Naive thymus-derived CD8-positive, alpha-beta T cell (primary cell): ENCODE measurements around the gene TGFA. TPM values are rescaled to one million over a fixed set of nuclear protein-coding genes. Genes with fewer than 3 reads are reported as not detected.

Source experiments
- ATAC-seq, 2 donors: fragments of 150-1000 bp; cut with Tn5 transposase in 1 of 2; sonication (Bioruptor Pico), chemical (Tn5 transposase) in 1 of 2; 1 replicate in 1 of 2; 2 replicates in 1 of 2; pipeline ENCODE4 v1.10.0; 2021; ENCODE audit warnings: mild to moderate bottlenecking in 2 of 2, moderate library complexity in 2 of 2
- POLR2A ChIA-PET: fragments of 350-600 bp; sonication (Branson Sonifier 250); formaldehyde crosslinking; loops from one replicate; lab custom pipeline; 2021; ENCODE audit warnings: antibody characterized with exemption; lab: Charles Lee
- DNase-seq, 10 donors: peaks; one replicate each; pipeline versions ENCODE4 v3.0.0 to v3.0.0-alpha.2; 2020 to 2022
- H3K27ac Mint-ChIP-seq, 10 donors: one replicate each; pipeline ENCODE4 v1.8.0; 2020 to 2022; ENCODE audit warnings: mild to moderate bottlenecking in 10 of 10, mixed read lengths in 10 of 10, moderate library complexity in 4 of 10, inconsistent platforms in 1 of 10
- H3K27me3 Mint-ChIP-seq, 5 donors: one replicate each; pipeline ENCODE4 v1.8.0; 2021 to 2022; ENCODE audit warnings: mixed read lengths in 5 of 5
- H3K36me3 Mint-ChIP-seq, 3 donors: one replicate each; pipeline ENCODE4 v1.8.0; 2020 to 2022; ENCODE audit warnings: mixed read lengths in 3 of 3, mild to moderate bottlenecking in 2 of 3, inconsistent platforms in 1 of 3
- H3K4me1 Mint-ChIP-seq, 4 donors: one replicate each; pipeline ENCODE4 v1.8.0; 2021 to 2022; ENCODE audit warnings: mixed read lengths in 4 of 4
- H3K4me3 Mint-ChIP-seq, 10 donors: one replicate each; pipeline ENCODE4 v1.8.0; 2020 to 2022; ENCODE audit warnings: mild to moderate bottlenecking in 10 of 10, mixed read lengths in 10 of 10, moderate library complexity in 6 of 10, inconsistent platforms in 1 of 10
- H3K9me3 Mint-ChIP-seq, 9 donors: one replicate each; pipeline ENCODE4 v1.8.0; 2020 to 2022; ENCODE audit warnings: mixed read lengths in 9 of 9, mild to moderate bottlenecking in 3 of 9, inconsistent platforms in 1 of 9, moderate library complexity in 1 of 9
- polyA plus RNA-seq, 3 donors: library from polyadenylated mRNA; unstranded; fragments of 300-500 nt; fragmentation: Illumina TruSeq; gene quantifications; one replicate each; pipeline ENCODE4 v1.2.3, GENCODE V29; 2021
- total RNA-seq, 8 experiments: library from RNA in 2 of 8; stranded (reverse) in 2 of 8; gene quantifications; one replicate each; pipeline ENCODE4 v1.2.3 and lab custom pipeline; 2021 to 2026

TGFA gene
- total and polyA plus RNA-seq, 5 experiments from 2014 or later: 0.61 to 1.5 (median 0.76) TPM

DNA sequence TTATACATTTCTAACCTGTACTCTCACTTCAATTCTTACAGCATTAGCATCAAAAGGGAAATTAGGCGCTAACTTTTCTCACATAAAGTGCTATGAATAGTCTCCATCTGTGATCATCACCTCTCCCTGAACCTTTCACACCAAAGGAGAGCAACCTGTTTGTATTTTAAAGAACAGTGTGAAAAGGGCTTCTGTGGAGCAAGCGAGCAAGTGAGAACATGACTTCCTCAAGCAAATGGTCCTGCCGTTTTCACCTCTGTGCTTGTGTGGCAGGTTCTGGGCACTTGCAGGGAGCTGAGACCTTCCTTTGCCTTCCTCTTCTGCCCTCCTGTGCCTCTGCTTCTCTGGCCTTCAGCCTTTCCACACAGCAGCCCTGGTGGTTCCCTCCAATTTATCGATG is 51.9 kb downstream of the TGFA start:
- no peak overlapping the region for H3K4me3 Mint-ChIP-seq

DNA sequence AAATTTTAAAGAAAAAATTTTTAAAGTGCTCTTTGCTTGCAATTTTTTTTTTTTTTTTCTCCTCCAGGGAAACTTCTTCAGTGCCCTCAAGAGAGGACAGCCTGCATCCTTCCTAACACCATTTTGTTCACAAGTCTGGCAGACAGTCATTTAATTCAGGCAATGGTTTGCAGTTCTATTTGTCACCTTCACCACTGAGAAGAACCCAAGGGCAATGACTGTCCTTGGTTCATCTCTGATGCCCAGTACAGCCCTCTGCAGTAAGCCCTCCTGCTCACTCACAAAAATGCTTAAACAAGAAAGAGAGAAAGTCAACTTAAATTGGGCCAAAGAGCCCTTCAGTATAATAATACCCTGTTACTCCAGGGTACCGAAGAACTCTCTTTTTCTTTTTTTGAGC is 52.4 kb downstream of the TGFA start:
- no peak overlapping the region for H3K4me3 Mint-ChIP-seq
- DNase-seq (no peak), ATAC-seq (no peak)
- H3K27ac Mint-ChIP-seq: no peak overlapping the region
- POLR2A ChIA-PET: no interaction called here
- H3K36me3 Mint-ChIP-seq: peaks cover 0 to 3% (median 0%) of the 10 kb centered on the region in 3 donors
- peaks cover 0 to 4% (median 2%) of the 10 kb centered on the region in 5 donors for H3K27me3 Mint-ChIP-seq
- H3K9me3 Mint-ChIP-seq: no peaks in the 10 kb centered on the region
- peaks cover 0 to 7% (median 0%) of the 10 kb centered on the region in 4 donors for H3K4me1 Mint-ChIP-seq

More for the DNA sequence above, 51.9 kb downstream of the TGFA start:
- ATAC-seq (no peak), DNase-seq (no peak)
- Mint-ChIP-seq H3K27me3 (peaks cover 0 to 2% (median 2%) of the 10 kb centered on the region in 5 donors), H3K4me1 (peaks cover 0 to 7% (median 0%) of the 10 kb centered on the region in 4 donors), H3K27ac (peak overlapping the region in 2 of 10 donors; percentile 29 to 66), H3K36me3 (peaks cover 0 to 3% (median 0%) of the 10 kb centered on the region in 3 donors), H3K9me3 (no peaks in the 10 kb centered on the region)
- POLR2A ChIA-PET: no interaction called here

DNA sequence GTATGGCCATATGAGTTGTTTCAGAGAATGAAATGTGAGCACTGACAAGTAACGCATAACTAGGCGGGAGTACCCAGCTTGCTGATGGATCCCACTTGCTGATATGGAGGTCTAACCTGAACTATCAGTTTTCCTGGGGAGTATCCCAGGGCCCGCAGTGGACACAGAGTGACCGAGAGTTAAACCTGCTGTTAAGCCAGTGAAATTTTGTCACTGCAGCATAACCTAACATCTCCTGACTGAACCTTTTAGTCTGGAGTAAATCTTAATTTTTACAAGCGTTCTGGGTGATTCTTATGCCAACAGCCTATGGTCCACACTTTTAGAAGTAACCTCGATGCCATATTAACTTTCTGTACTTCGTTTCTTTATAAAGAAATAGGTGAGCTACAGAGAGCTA is 54.4 kb downstream of the TGFA start:
- no peak overlapping the region for H3K27ac Mint-ChIP-seq
- peaks cover 0 to 4% (median 2%) of the 10 kb centered on the region in 5 donors for H3K27me3 Mint-ChIP-seq
- no peak for DNase-seq
- POLR2A ChIA-PET: no interaction called here
- ATAC-seq: no peak
- peaks cover 0 to 2% (median 0%) of the 10 kb centered on the region in 4 donors for H3K4me1 Mint-ChIP-seq
- H3K9me3 Mint-ChIP-seq: no peaks in the 10 kb centered on the region
- peaks cover 0 to 3% (median 0%) of the 10 kb centered on the region in 3 donors for H3K36me3 Mint-ChIP-seq
- no peak overlapping the region for H3K4me3 Mint-ChIP-seq

DNA sequence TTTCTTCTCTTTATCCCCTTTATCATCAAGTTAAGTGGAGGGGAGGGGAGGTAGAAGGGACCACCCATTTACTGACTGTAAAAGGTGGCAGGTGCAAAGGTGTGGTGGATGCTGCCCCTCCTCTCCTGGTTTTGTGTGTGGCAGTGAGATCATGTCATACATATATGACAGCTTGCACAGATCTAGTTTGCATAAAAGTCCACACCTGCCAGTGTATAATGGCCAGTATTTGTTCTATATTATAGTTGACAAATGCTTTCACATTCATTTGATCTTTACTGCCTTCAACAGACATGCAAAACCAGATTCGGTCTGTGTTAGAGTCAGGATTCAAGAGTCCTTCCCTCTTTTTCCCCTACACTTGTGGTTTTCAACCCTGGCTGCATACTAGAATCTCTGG is 55.1 kb downstream of the TGFA start:
- ATAC-seq (no peak), DNase-seq (no peak)
- Mint-ChIP-seq H3K9me3 (no peaks in the 10 kb centered on the region), H3K36me3 (peaks cover 0 to 3% (median 0%) of the 10 kb centered on the region in 3 donors), H3K4me3 (no peak overlapping the region), H3K27ac (peak overlapping the region in 1 of 10 donors; percentile 37), H3K4me1 (peaks cover 0 to 2% (median 0%) of the 10 kb centered on the region in 4 donors), H3K27me3 (peaks cover 0 to 4% (median 2%) of the 10 kb centered on the region in 5 donors)
- POLR2A ChIA-PET: no interaction called here

DNA sequence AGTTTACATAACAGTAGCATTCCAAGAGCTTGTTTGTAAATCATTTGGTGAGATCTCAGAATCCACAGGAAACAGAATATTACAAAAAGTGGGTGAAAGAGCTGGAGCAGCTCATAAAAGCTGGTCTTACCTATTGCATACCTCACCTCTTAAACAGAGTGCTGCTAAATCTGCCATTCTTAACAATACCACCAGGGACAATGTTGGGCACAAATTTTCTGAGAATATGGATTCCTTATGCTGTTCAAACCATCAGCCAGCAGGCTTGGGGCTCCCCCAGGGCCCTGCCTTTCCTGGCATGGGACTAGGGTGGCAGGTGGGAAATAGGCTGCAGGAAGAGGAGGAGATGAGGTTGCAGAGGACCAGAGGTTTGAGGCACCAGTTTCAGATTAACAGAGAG is 55.6 kb downstream of the TGFA start:
- POLR2A ChIA-PET: no interaction called here
- Mint-ChIP-seq H3K4me3 (no peak overlapping the region), H3K36me3 (peaks cover 0 to 3% (median 0%) of the 10 kb centered on the region in 3 donors), H3K9me3 (no peaks in the 10 kb centered on the region), H3K27me3 (peaks cover 0 to 4% (median 2%) of the 10 kb centered on the region in 5 donors), H3K4me1 (peaks cover 0 to 2% (median 0%) of the 10 kb centered on the region in 4 donors), H3K27ac (no peak overlapping the region)
- DNase-seq (no peak), ATAC-seq (peak in 1 of 2 donors; percentile 61)

DNA sequence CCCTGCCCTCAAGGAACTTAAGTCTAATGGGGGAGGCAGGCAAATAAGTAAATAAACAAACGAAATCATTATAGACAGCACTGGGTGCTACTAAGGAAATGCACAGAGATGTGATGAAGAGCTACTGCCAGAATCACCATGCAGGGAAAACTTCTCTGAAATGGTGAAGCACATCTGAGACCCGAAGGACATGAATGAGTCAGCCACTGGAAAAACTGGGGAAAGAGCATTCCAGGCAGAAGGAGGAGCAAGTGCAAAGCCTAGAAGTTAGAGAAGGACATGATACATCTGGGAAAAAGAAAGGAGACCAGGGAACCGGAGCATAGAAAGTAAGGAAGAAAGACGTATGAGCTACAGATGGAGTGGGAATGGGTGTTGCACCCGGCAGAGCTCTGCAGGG is 56.8 kb downstream of the TGFA start:
- H3K36me3 Mint-ChIP-seq: peaks cover 0 to 3% (median 0%) of the 10 kb centered on the region in 3 donors
- no peak overlapping the region for H3K27ac Mint-ChIP-seq
- DNase-seq (no peak), ATAC-seq (no peak)
- peaks cover 0 to 4% (median 2%) of the 10 kb centered on the region in 5 donors for H3K27me3 Mint-ChIP-seq
- POLR2A ChIA-PET: no interaction called here
- peaks cover 0 to 2% (median 0%) of the 10 kb centered on the region in 4 donors for H3K4me1 Mint-ChIP-seq
- H3K4me3 Mint-ChIP-seq: no peak overlapping the region
- H3K9me3 Mint-ChIP-seq: no peaks in the 10 kb centered on the region

DNA sequence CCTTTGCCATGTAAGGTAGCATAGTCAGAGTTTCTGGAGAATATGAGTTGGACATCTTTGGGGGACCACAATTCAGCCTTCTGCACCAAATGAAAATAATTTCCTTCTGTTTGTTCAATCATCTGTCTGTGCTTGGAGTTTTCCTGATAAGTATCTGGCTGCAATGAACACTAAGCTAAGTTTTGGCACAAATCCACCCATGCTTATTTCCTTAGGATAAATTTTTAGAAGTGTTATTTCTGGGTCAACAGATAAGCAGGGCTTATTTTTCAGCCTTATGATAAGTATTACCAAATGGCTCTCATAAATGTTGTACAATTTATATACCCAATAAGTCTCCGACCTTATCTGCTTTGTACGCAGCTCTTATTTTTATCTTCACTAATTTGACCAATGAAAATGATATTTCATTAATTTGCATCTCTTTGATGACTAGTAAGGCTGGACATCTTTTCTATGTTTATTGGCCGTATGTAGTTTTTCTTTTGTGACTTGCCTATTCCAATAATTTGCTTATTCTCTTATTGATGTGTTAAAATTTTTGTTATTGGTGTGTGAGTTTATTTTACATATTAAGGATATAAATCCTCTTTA is 59.2 kb downstream of the TGFA start:
- DNase-seq (no peak), ATAC-seq (no peak)
- no peak overlapping the region for H3K4me3 Mint-ChIP-seq
- peaks cover 0 to 1% (median 0%) of the 10 kb centered on the region in 3 donors for H3K36me3 Mint-ChIP-seq
- H3K4me1 Mint-ChIP-seq: no peaks in the 10 kb centered on the region
- H3K27me3 Mint-ChIP-seq: peaks cover 0 to 4% (median 2%) of the 10 kb centered on the region in 5 donors
- H3K27ac Mint-ChIP-seq: no peak overlapping the region
- H3K9me3 Mint-ChIP-seq: no peaks in the 10 kb centered on the region
- POLR2A ChIA-PET: interaction anchor here (0.6 kb wide), 1 partner anchor 22 kb away, joined by 3 read pairs; no protein-coding TSS in a partner anchor

DNA sequence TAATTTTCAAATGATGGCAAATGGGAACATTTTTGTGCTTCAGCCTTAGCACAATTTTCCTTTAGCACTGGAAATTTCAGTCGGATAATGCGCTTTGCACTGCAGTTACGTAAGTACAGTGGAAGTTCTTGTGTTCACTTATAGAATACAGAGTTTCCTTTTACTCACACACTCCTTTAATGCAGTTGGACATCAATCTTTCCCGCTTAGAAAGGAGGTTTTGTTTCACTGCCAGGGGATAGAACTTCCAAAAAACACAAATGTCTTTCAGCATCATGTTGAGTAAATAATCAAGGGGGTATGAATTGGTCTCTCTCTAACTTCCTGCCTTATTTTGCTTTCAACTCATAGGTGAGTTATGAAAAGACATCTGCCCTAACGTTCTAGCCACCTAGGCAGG is 63.2 kb downstream of the TGFA start:
- H3K27ac Mint-ChIP-seq: no peak overlapping the region
- POLR2A ChIA-PET: no interaction called here
- peaks cover 0 to 4% (median 0%) of the 10 kb centered on the region in 5 donors for H3K27me3 Mint-ChIP-seq
- no peaks in the 10 kb centered on the region for H3K4me1 Mint-ChIP-seq
- H3K36me3 Mint-ChIP-seq: peaks cover 0 to 1% (median 0%) of the 10 kb centered on the region in 3 donors
- H3K9me3 Mint-ChIP-seq: no peaks in the 10 kb centered on the region
- no peak overlapping the region for H3K4me3 Mint-ChIP-seq
- ATAC-seq: no peak
- DNase-seq: no peak

DNA sequence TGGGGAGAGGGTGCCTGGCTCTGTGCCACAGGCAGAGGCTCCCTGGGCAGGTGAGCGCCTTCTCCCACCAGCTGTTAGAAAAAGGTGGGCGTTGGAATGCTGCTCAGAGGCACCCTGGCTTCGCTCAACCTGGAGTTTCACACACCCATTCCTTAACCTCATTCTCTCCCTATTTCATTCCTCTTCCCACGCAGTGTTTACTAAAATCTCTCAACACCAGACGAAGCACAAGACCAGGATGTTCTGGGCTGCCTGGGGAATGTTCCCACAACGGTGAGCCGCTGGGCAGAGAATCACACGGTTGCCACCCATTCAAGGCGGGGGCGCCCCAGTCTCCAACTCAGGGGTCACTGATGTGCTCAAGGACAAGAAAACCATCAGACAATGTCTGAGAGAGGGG is 64.5 kb downstream of the TGFA start:
- Mint-ChIP-seq H3K4me1 (no peaks in the 10 kb centered on the region), H3K9me3 (no peaks in the 10 kb centered on the region), H3K4me3 (no peak overlapping the region), H3K27ac (no peak overlapping the region), H3K36me3 (peaks cover 0 to 1% (median 0%) of the 10 kb centered on the region in 3 donors), H3K27me3 (peaks cover 0 to 4% (median 0%) of the 10 kb centered on the region in 5 donors)
- ATAC-seq (no peak), DNase-seq (no peak)
- POLR2A ChIA-PET: no interaction called here

DNA sequence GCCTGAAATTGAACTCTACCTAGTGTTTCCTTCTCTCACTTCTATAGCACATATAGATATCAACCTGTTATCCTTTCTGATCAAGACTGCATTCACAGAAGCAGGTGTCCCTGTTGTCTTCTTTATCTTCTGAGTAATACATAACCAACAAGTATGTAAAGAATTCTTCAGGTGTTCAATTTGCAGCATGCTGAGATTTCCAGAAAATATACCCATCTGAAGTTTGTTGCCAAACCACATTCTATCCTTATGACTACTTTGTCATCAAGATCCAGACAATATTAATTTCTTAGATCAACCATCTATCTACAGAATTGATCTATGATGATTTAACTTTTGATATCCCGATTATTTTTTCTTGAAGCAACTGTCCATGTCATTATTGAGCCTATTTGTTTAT is 69.5 kb downstream of the TGFA start:
- no peak for DNase-seq

DNA sequence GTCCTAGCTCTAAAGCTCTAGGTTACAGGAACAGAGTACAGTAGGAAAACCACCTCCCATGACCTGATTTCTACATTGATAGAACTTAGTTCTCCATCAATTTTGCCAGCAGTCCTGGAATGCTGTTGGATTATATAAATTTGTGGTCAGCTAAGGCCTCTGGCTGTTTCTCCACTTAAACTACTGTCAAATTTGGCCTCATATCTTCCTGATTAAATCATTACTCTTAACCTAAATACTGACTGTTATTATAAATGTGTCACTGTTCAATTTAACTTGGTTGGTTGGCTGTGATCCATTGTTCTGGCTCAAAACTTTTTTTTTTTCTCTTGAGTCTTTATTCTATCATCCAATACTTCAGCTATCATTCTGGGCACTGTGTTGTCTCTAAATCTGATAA is 71.2 kb downstream of the TGFA start:
- no peaks in the 10 kb centered on the region for H3K36me3 Mint-ChIP-seq
- no peak overlapping the region for H3K27ac Mint-ChIP-seq
- no peak for DNase-seq
- H3K4me3 Mint-ChIP-seq: no peak overlapping the region
- H3K27me3 Mint-ChIP-seq: peaks cover 0 to 2% (median 0%) of the 10 kb centered on the region in 5 donors
- H3K4me1 Mint-ChIP-seq: no peaks in the 10 kb centered on the region
- H3K9me3 Mint-ChIP-seq: peaks cover 0 to 8% (median 0%) of the 10 kb centered on the region in 9 donors
- POLR2A ChIA-PET: no interaction called here
- ATAC-seq: no peak

More for the DNA sequence above, 69.5 kb downstream of the TGFA start:
- Mint-ChIP-seq H3K9me3 (peaks cover 0 to 8% (median 0%) of the 10 kb centered on the region in 9 donors), H3K4me1 (no peaks in the 10 kb centered on the region), H3K27ac (no peak overlapping the region), H3K36me3 (no peaks in the 10 kb centered on the region), H3K27me3 (peaks cover 0 to 2% (median 0%) of the 10 kb centered on the region in 5 donors), H3K4me3 (no peak overlapping the region)
- POLR2A ChIA-PET: no interaction called here
- ATAC-seq: no peak

DNA sequence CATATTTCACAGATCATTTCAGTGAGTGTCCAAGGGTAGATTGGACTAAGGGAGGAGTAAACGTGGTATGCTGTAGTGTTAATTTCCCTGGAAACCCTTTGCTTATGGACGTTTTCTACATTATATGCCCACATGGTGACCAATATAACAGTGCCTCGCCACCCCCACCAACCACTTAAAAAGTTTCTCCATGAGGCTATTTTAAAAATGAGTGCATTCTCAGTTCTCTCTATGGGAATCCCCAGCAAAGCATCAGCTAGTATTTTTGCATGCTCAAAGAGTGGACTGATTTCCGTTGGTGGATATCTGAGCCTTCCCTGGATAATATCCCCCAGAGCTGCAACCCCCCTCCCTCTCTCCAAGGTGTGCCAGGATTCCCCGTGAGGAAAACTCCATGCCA is 73.2 kb downstream of the TGFA start:
- Mint-ChIP-seq H3K4me1 (peaks cover 2 to 11% (median 4%) of the 10 kb centered on the region in 4 donors), H3K36me3 (no peaks in the 10 kb centered on the region), H3K27ac (no peak overlapping the region), H3K9me3 (peaks cover 0 to 8% (median 0%) of the 10 kb centered on the region in 9 donors), H3K4me3 (no peak overlapping the region), H3K27me3 (no peaks in the 10 kb centered on the region)
- no peak for DNase-seq
- no peak for ATAC-seq
- POLR2A ChIA-PET: no interaction called here

DNA sequence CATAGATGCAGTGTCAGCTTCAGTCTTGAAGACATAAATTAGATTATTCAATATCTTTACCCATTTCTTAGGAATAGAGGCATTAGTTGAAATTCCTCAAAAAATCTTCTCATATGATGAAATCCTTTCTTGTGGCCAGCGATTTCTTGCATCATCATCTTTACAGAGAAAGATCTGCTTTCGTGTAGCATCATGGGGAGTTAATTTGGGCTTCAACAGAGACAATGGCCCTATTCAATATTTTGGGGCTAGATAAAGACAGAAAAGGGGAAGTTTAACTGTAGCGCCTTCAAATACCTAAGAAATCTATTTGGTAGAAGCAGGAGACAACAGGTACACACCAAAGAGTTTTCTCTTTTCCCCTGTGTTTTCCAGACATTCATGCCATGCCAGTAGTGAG is 73.8 kb downstream of the TGFA start:
- Mint-ChIP-seq H3K4me1 (peaks cover 4 to 17% (median 10%) of the 10 kb centered on the region in 4 donors), H3K4me3 (no peak overlapping the region), H3K9me3 (peaks cover 0 to 8% (median 0%) of the 10 kb centered on the region in 9 donors), H3K27ac (no peak overlapping the region), H3K27me3 (no peaks in the 10 kb centered on the region), H3K36me3 (no peaks in the 10 kb centered on the region)
- POLR2A ChIA-PET: no interaction called here
- DNase-seq (no peak), ATAC-seq (no peak)
